GM12891 (cell line): ENCODE measurements around the gene GDI1.

ENCODE experiments used
- DNase-seq: peaks from one replicate; pipeline ENCODE4 v3.0.0; 2011; ENCODE audit warnings: low spot score; ENCODE audit not compliant: insufficient read length
- FAIRE-seq: peaks from 2 replicates; lab custom pipeline; 2011; peaks lifted over from hg19 to GRCh38; lab: Jason Lieb, UNC
- PAX5 ChIP-seq: IDR thresholded peaks from 2 replicates; pipeline ENCODE4 v1.6.1; 2011; ENCODE audit warnings: low read length, moderate library complexity, mild to moderate bottlenecking; ENCODE audit not compliant: insufficient read depth, severe bottlenecking
- POLR2A ChIP-seq: IDR thresholded peaks from 2 replicates; pipeline ENCODE4 v1.6.1; 2011; ENCODE audit warnings: low read depth, low read length, control low read depth
- POLR2AphosphoS5 ChIP-seq: IDR thresholded peaks from 2 replicates; pipeline ENCODE4 v1.6.1; 2011; ENCODE audit warnings: low read depth, low read length, control low read depth
- POU2F2 ChIP-seq: IDR thresholded peaks from 2 replicates; pipeline ENCODE4 v1.6.1; 2011; ENCODE audit warnings: low read depth, mild to moderate bottlenecking, control low read depth, low read length, moderate library complexity
- SPI1 ChIP-seq: IDR thresholded peaks from 2 replicates; pipeline ENCODE4 v1.6.1; 2011; ENCODE audit warnings: low read depth, low read length, control low read depth
- TAF1 ChIP-seq: IDR thresholded peaks from 2 replicates; pipeline ENCODE4 v1.6.1; 2011; ENCODE audit warnings: low read depth, low read length, control low read depth

GDI1 gene

DNA sequence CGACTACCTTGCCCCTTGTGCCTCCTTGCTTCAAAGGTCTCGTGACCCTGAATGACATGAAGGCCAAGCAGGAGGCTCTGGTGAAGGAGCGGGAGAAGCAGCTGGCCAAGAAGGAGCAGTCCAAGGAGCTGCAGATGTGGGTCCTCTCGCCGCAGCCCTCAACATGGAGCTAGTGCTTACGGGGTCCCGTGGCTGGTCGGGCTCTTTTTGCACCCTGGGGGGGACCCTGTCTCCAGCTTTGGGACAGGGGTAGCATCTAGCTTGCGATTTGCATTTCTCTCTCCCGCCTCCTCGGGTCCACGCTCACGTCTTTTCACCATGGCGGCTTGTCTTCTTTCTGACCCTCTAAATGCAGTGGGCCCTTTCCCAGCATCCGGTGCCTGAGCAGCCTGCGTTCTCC, 8.8 kb downstream of the GDI1 start:
- TF ChIP-seq TAF1 (no peak), PAX5 (no peak), SPI1 (no peak), POU2F2 (no peak), POLR2AphosphoS5 (no peak), POLR2A (no peak)
- FAIRE-seq = no peak
- no peak for DNase-seq

DNA sequence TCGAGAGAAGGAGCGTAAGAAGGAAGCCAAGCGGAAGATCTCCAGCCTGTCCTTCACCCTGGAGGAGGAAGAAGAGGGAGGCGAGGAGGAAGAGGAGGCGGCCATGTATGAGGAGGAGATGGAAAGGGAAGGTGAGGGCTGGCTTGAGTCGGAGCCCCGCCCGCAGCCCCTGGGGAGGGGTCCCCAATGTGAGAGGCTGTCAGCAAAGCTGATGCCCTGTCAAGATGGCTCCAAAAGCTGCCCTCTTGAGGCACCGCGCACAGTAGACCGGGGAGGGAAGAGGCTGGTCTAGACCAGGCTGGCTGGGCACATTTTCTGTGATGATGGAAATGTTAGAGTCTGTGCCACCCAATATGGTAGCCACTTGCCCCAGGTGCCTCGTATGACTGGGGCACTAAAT, 9.5 kb downstream of the GDI1 start:
- TF ChIP-seq PAX5 (no peak), POU2F2 (no peak), SPI1 (no peak), POLR2A (no peak), TAF1 (no peak), POLR2AphosphoS5 (no peak)
- no peak for FAIRE-seq
- no peak for DNase-seq

DNA sequence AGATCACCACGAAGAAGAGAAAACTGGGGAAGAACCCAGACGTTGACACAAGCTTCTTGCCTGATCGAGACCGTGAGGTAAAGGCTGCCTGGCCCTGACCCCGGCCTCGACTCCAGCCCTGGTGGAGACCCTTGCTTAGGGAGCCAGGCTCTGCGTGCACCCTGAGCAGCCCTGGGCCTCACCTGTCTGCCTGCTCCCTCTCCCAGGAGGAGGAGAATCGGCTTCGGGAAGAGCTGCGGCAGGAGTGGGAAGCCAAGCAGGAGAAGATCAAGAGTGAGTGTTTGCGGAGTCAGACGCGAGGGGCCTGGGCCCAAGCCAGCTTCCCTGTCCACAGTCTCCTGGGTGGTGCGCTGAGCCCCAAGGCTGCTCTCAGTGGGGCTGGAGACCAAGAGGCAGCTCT, 11.5 kb downstream of the GDI1 start:
- no peak for TF ChIP-seq TAF1
- no peak for TF ChIP-seq POLR2A
- no peak for TF ChIP-seq PAX5
- TF ChIP-seq POLR2AphosphoS5 = no peak
- no peak for TF ChIP-seq SPI1
- TF ChIP-seq POU2F2 = no peak
- no peak for FAIRE-seq
- no peak for DNase-seq

DNA sequence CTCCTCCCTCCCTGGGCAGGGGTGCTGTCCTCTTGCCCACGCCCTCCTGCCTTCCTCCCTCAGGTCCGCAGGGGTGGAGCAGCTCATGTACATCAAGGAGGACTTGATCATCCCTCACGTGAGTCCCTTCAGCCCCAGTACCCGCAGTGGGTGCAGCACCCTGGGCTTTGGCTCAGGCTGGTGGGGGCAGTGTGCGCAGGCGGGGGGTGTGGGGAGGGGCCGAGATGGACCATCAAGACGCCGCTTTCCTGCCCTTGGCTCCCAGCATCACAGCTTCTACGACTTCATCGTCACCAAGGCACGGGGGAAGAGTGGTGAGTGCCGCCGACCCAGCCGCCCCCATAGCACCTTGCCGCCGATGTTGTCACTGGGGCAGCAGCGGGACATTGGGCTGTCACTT, 12.7 kb downstream of the GDI1 start:
- DNase-seq (no peak), FAIRE-seq (no peak)
- TF ChIP-seq POLR2AphosphoS5 = no peak
- TF ChIP-seq POU2F2 = no peak
- no peak for TF ChIP-seq SPI1
- no peak for TF ChIP-seq PAX5
- no peak for TF ChIP-seq POLR2A
- no peak for TF ChIP-seq TAF1

DNA sequence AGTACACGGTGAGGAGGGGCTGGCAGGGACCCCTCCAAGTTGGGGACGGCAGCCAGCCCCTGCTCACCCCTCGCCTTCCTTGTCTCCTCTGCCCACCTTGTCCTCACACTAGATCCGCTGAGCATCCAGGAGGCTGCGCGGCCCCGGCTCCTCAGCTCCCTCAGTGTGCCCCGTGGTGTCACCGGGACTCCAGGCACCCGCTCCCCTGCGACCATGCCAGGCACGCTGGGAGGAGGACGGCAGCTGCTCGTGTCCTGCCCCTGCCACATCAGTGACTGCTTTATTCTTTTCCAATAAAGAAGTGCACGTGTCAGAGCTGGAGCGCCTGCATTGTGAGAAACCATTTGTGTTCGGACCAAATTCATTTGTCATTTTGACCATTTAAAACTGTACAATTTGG, 13.4 kb downstream of the GDI1 start:
- FAIRE-seq = no peak
- no peak for DNase-seq
- TF ChIP-seq POLR2A (no peak), POLR2AphosphoS5 (no peak), POU2F2 (no peak), TAF1 (no peak), PAX5 (no peak), SPI1 (no peak)

- DNase-seq (no peak), FAIRE-seq (no peak)
- TF ChIP-seq POLR2A = no peak
- no peak for TF ChIP-seq POU2F2
- TF ChIP-seq PAX5 = no peak
- TF ChIP-seq TAF1 = no peak
- no peak for TF ChIP-seq POLR2AphosphoS5
- TF ChIP-seq SPI1 = no peak
Measured at GRCh38 chrX:154452823-154453222, 15.9 kb downstream of the GDI1 start.

GRCh38 chrX:154457491-154458115, 20.6 kb downstream of the GDI1 start:
- FAIRE-seq (peak; percentile 99), DNase-seq (peak; percentile 78)
- no peak for TF ChIP-seq SPI1

- DNase-seq (peak; percentile 71), FAIRE-seq (peak; percentile 26)
- no peak for TF ChIP-seq PAX5
Measured at GRCh38 chrX:154458116-154458953, 21.4 kb downstream of the GDI1 start, which contains the start of gene PLXNA3. TSS of gene PLXNA3 (plus strand) at chrX:154458281. CDS start at chrX:154460184, 1,903 bp downstream.

DNA sequence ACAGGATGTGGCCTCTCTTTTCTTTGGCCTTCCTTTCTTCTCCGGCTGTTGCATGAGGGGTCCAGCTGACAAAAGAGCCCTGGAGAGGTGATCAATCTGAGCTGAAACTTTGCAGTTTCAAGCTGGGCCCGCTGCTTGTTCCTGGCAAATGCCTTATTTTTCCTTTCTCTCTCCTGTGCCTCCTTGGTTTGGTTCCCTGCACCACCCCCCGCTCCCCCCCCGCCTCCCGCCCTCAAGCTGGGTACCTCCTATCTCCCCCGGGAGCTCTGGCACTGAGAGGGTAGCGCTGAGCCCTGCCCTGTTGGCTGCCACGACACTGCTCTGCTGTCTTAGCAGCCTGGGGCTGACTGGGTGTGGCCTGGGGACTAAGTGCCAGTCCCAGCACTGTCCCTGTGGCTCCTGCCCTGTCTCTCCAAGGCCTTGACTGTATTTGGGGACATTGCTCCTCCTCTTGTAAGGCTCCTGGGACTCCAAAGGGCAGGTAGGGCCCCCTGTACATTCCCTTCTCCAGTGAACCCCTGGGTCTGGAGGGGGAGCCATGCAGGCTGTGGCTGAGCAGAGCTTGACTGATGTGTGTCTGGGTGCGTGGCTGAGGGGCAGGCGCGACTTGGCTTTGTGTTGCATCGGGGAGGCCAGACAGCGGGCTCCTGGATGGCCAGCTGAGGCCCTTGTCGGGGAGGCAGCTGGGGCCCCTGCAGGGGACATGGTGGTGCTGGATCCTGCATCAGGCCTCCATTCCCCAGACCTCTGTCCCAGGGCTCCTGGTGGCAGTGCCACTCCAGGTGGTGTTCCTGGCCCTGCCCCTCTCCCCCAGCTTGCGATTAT, 22.2 kb downstream of the GDI1 start:
- FAIRE-seq (peak; percentile 65), DNase-seq (no peak)
- TF ChIP-seq PAX5 (no peak), TAF1 (no peak), POU2F2 (no peak), SPI1 (no peak), POLR2AphosphoS5 (no peak)

DNA sequence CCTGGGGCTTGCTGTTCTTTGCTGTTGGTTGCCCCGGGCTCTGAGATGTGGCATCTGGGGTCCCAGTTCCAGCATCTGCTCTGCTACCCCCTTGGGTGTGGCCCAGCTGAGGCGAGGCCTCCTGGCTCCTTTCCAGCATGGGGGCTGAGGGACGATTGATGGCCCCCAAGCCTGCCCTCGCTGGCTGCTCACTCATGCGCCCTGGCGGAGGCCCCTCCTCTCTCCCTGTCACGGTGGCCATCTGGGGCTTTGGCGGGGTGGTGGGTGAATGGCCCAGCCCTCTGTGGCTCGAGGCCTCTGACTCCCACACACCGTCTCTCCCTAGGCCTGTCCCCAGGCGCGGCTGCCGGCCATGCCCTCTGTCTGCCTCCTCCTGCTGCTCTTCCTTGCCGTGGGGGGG, 22.9 kb downstream of the GDI1 start:
- no peak for FAIRE-seq
- DNase-seq = no peak
- TF ChIP-seq SPI1 = no peak
- no peak for TF ChIP-seq POLR2AphosphoS5
- TF ChIP-seq POU2F2 = no peak
- TF ChIP-seq TAF1 = no peak
- TF ChIP-seq PAX5 = no peak
- TF ChIP-seq POLR2A = no peak
